CD14-positive monocyte (primary cell): Measurements from ENCODE around the gene HOXD13. TPM values are rescaled to one million over a fixed set of nuclear protein-coding genes. Genes with fewer than 3 reads are reported as not detected.

ENCODE experiments used
- DNase-seq, 3 donors: peaks; one replicate each; pipeline ENCODE4 v3.0.0-alpha.2; 2011 to 2022
- H2AFZ ChIP-seq: 2 replicates; pipeline ENCODE4 v1.6.0; 2012; ENCODE audit warnings: mild to moderate bottlenecking, low read depth, low read length, inconsistent platforms; ENCODE audit not compliant: insufficient read depth, poor library complexity, severe bottlenecking
- H3K27ac ChIP-seq, 2 donors: 1 replicate in 1 of 2; 2 replicates in 1 of 2; pipeline ENCODE4 v1.5.1; 2012 to 2013; ENCODE audit warnings: low read length in 2 of 2, control low read depth in 1 of 2, inconsistent platforms in 1 of 2, low read depth in 1 of 2, mild to moderate bottlenecking in 1 of 2
- H3K27me3 ChIP-seq, 2 donors: one replicate each; pipeline versions ENCODE4 v1.6.0 to v1.6.1; 2011 to 2013; ENCODE audit warnings: low read length in 2 of 2; ENCODE audit not compliant: control insufficient read depth in 2 of 2, insufficient read depth in 2 of 2
- H3K36me3 ChIP-seq, 2 donors: replicated peaks in 1 of 2; 1 replicate in 1 of 2; 2 replicates in 1 of 2; pipeline versions ENCODE4 v1.5.1 to v1.6.1; 2012 to 2013; ENCODE audit warnings: low read length in 2 of 2, control low read depth in 1 of 2, inconsistent platforms in 1 of 2, mild to moderate bottlenecking in 1 of 2; ENCODE audit not compliant: insufficient read depth in 2 of 2, control insufficient read depth in 1 of 2
- H3K4me1 ChIP-seq, 2 donors: 1 replicate in 1 of 2; 2 replicates in 1 of 2; pipeline versions ENCODE4 v1.5.1 to v1.6.1; 2012 to 2013; ENCODE audit warnings: low read length in 2 of 2, control low read depth in 1 of 2, inconsistent platforms in 1 of 2, mild to moderate bottlenecking in 1 of 2, moderate library complexity in 1 of 2; ENCODE audit not compliant: insufficient read depth in 2 of 2, control insufficient read depth in 1 of 2
- H3K4me2 ChIP-seq: replicated peaks from 2 replicates; pipeline ENCODE3; 2012; ENCODE audit warnings: low read length, moderate library complexity, mild to moderate bottlenecking; ENCODE audit not compliant: poor library complexity, severe bottlenecking; ENCODE audit errors: extremely low read depth
- H3K4me3 ChIP-seq, 3 experiments: fragments of 200-600 bp in 1 of 3; sonication (generic) in 1 of 3; replicated peaks in 1 of 3; 1 replicate in 2 of 3; 2 replicates in 1 of 3; pipeline ENCODE4 v1.5.1; 2011 to 2013; ENCODE audit warnings: low read length in 3 of 3, mild to moderate bottlenecking in 3 of 3, control low read depth in 2 of 3, low read depth in 2 of 3, inconsistent platforms in 1 of 3, moderate library complexity in 1 of 3
- H3K79me2 ChIP-seq: 2 replicates; pipeline ENCODE4 v1.6.0; 2012; ENCODE audit warnings: mild to moderate bottlenecking, control low read depth, inconsistent platforms, low read length, moderate library complexity; ENCODE audit not compliant: insufficient read depth
- H3K9ac ChIP-seq: 2 replicates; pipeline ENCODE4 v1.6.0; 2017; ENCODE audit warnings: low read length, mild to moderate bottlenecking; ENCODE audit not compliant: insufficient read depth, poor library complexity, severe bottlenecking
- H3K9me3 ChIP-seq, 2 donors: replicated peaks in 1 of 2; 1 replicate in 1 of 2; 2 replicates in 1 of 2; pipeline versions ENCODE4 v1.5.1 to v1.6.1; 2012 to 2013; ENCODE audit warnings: low read length in 2 of 2, control low read depth in 1 of 2; ENCODE audit not compliant: control insufficient read depth in 1 of 2, insufficient read depth in 1 of 2
- H4K20me1 ChIP-seq: 2 replicates; pipeline ENCODE4 v1.6.0; 2012; ENCODE audit warnings: mild to moderate bottlenecking, low read length, control low read depth, moderate library complexity; ENCODE audit not compliant: insufficient read depth
- H3K27ac Mint-ChIP-seq, 7 donors: one replicate each; pipeline ENCODE4 v1.8.0; 2020; ENCODE audit warnings: mild to moderate bottlenecking in 7 of 7, mixed read lengths in 7 of 7, moderate library complexity in 6 of 7, inconsistent platforms in 2 of 7
- H3K27me3 Mint-ChIP-seq, 3 donors: one replicate each; pipeline ENCODE4 v1.8.0; 2021 to 2022; ENCODE audit warnings: low read depth in 3 of 3, mild to moderate bottlenecking in 3 of 3, mixed read lengths in 3 of 3, moderate library complexity in 3 of 3, inconsistent platforms in 1 of 3
- H3K36me3 Mint-ChIP-seq, 2 donors: one replicate each; pipeline ENCODE4 v1.8.0; 2020; ENCODE audit warnings: mixed read lengths in 2 of 2, inconsistent platforms in 1 of 2, mild to moderate bottlenecking in 1 of 2
- H3K4me1 Mint-ChIP-seq: one replicate; pipeline ENCODE4 v1.8.0; 2020; ENCODE audit warnings: mild to moderate bottlenecking, mixed read lengths
- H3K4me3 Mint-ChIP-seq, 2 donors: one replicate each; pipeline ENCODE4 v1.8.0; 2020; ENCODE audit warnings: mild to moderate bottlenecking in 2 of 2, mixed read lengths in 2 of 2, moderate library complexity in 1 of 2
- H3K9me3 Mint-ChIP-seq, 7 donors: one replicate each; pipeline ENCODE4 v1.8.0; 2020 to 2022; ENCODE audit warnings: mixed read lengths in 7 of 7, mild to moderate bottlenecking in 6 of 7, moderate library complexity in 6 of 7, inconsistent platforms in 2 of 7
- WGBS: methylation state at CpG from one replicate; pipeline ENCODE4 v1.1.5; 2013; ENCODE audit warnings: missing lambda C conversion rate; ENCODE audit not compliant: insufficient coverage; 5-methylcytosine and 5-hydroxymethylcytosine counted together
- intact Hi-C, 2 donors: fragments of 100-400 bp; cut with micrococcal nuclease; formaldehyde crosslinking; loops; one replicate each; pipeline versions ENCODE4 v1.15.0 to v1.15.1; 2023
- polyA plus RNA-seq, 3 donors: library from polyadenylated mRNA; depleted of rRNA in 1 of 3; unstranded in 2 of 3; stranded (reverse) in 1 of 3; fragments of 300-500 nt in 2 of 3; fragments of >200 nt in 1 of 3; fragmentation: Illumina TruSeq in 2 of 3; gene quantifications; 1 replicate in 2 of 3; 2 replicates in 1 of 3; pipeline ENCODE4 v1.2.3, GENCODE V29; 2012 to 2021
- TF ChIP-seq, protein P1 (sequence below): fragments of 200-600 bp; IDR thresholded peaks from one replicate; pipeline ENCODE4 v1.8.0; 2022; ENCODE audit warnings: antibody characterized with exemption, mild to moderate bottlenecking

HOXD13 gene
- polyA plus RNA-seq, 3 donors: not detected

DNA sequence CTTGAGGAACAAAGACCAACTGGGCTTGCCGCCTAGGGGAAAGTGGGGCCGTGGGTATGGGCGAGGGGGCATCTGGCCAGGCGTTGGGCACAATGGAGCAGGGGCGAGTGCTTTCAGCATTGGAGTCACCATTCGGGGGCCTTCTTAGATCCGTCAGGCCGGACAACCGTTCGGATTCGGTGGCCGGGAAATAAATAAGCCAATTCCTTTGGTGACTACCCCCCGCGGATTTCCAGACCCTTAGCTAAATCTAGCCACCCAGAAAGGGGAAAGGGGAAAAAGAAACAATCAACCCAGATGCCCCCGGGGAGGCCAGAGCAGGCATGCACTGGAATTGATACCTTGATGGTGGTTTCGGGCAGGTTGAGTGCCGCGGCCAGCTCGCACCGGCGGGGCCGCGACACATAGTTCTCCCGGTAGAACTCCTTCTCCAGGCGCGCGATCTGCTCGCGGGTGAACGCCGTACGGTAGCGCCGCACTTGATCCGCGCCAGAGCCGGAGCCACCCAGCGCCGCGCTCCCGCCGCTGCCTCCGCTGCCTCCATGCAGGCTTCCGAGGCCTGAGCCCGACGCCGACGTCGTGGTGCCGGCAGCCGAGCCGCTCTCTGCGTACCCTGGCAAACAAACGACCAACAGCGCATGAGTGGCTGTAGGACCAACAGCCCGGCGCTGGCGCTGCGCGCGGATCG, 10.5 kb upstream of the HOXD13 start:
- Mint-ChIP-seq H3K9me3 (peaks cover 10 to 55% (median 36%) of the 10 kb centered on the region in 7 donors), H3K27me3 (peaks cover 86 to 96% (median 92%) of the 10 kb centered on the region in 3 donors), H3K27ac (no peak overlapping the region), H3K4me3 (peak overlapping the region in 1 of 2 donors; percentile 85), H3K4me1 (peaks cover 32% of the 10 kb centered on the region), H3K36me3 (peaks cover 8 to 16% of the 10 kb centered on the region in 2 donors)
- Histone ChIP-seq H3K9me3 (peaks cover 8 to 80% of the 10 kb centered on the region in 2 donors), H3K4me3 (no peak overlapping the region), H3K36me3 (no peaks in the 10 kb centered on the region), H3K9ac (no peak overlapping the region), H3K27me3 (peaks cover 91 to 96% of the 10 kb centered on the region in 2 donors), H2AFZ (no peak overlapping the region), H3K4me2 (no peak overlapping the region), H3K79me2 (no peaks in the 10 kb centered on the region), H3K4me1 (peaks cover 0 to 20% of the 10 kb centered on the region in 2 donors), H3K27ac (no peak overlapping the region), H4K20me1 (no peaks in the 10 kb centered on the region)
- intact Hi-C loops: loop anchor here in 1 of 2 donors (5.0 kb wide), 1 partner anchor 40 kb away; the partner anchor contains the start of gene HOXD9
- 5% methylated on average over 54 of the region's 62 CpGs for WGBS
- DNase-seq: no peak
- TF ChIP-seq, protein P1, sequence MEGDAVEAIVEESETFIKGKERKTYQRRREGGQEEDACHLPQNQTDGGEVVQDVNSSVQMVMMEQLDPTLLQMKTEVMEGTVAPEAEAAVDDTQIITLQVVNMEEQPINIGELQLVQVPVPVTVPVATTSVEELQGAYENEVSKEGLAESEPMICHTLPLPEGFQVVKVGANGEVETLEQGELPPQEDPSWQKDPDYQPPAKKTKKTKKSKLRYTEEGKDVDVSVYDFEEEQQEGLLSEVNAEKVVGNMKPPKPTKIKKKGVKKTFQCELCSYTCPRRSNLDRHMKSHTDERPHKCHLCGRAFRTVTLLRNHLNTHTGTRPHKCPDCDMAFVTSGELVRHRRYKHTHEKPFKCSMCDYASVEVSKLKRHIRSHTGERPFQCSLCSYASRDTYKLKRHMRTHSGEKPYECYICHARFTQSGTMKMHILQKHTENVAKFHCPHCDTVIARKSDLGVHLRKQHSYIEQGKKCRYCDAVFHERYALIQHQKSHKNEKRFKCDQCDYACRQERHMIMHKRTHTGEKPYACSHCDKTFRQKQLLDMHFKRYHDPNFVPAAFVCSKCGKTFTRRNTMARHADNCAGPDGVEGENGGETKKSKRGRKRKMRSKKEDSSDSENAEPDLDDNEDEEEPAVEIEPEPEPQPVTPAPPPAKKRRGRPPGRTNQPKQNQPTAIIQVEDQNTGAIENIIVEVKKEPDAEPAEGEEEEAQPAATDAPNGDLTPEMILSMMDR: no peak

DNA sequence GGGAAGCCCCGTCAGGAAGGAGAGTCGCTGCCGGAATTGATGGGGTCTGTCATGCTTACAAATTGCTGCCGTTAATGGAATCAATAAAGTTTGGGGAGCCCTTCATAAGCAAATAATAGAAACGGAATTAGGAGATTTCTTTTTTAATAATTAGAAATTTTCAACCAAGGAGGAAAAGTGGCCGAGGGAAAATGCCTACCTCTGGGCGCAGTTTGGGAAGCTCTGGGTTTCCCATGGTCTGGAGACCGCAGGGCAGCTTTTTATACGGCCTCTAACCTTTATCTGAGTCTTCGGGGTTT, 10.0 kb upstream of the HOXD13 start:
- peaks cover 91 to 96% of the 10 kb centered on the region in 2 donors for H3K27me3 ChIP-seq
- no peaks in the 10 kb centered on the region for H3K79me2 ChIP-seq
- TF ChIP-seq, protein P1: no peak
- no peak overlapping the region for H2AFZ ChIP-seq
- intact Hi-C loops: loop anchor here in 1 of 2 donors (5.0 kb wide), 1 partner anchor 40 kb away; the partner anchor contains the start of gene HOXD9
- Mint-ChIP-seq H3K4me1 (peaks cover 32% of the 10 kb centered on the region), H3K27me3 (peaks cover 91 to 96% (median 92%) of the 10 kb centered on the region in 3 donors), H3K9me3 (peaks cover 10 to 59% (median 36%) of the 10 kb centered on the region in 7 donors), H3K27ac (no peak overlapping the region), H3K4me3 (peak overlapping the region in 1 of 2 donors; percentile 85), H3K36me3 (peaks cover 8 to 19% of the 10 kb centered on the region in 2 donors)
- peaks cover 8 to 85% of the 10 kb centered on the region in 2 donors for H3K9me3 ChIP-seq
- H4K20me1 ChIP-seq: no peaks in the 10 kb centered on the region
- H3K36me3 ChIP-seq: no peaks in the 10 kb centered on the region
- no peak for DNase-seq
- no peak overlapping the region for H3K4me2 ChIP-seq
- WGBS: 0% methylated on average over 1 of the region's 10 CpGs
- H3K4me3 ChIP-seq: no peak overlapping the region
- H3K9ac ChIP-seq: no peak overlapping the region
- H3K4me1 ChIP-seq: peaks cover 0 to 20% of the 10 kb centered on the region in 2 donors
- H3K27ac ChIP-seq: no peak overlapping the region
